Measurements from ENCODE around the gene AVPI1.
"Not testable (repeated sequence)": the region's sequence is repeated elsewhere in the genome, so short reads cannot be mapped to it uniquely, and the experiment has no call there.

AVPI1 gene

GRCh38 chr10:97640174-97640867, 46.7 kb downstream of the AVPI1 start, which contains the start of gene PI4K2A:
Gene PI4K2A, plus strand, starts transcription at chr10:97640671. Its CDS starts 72 bp downstream, at chr10:97640743.
- peak; percentile 96 to 97 for DNase-seq

GRCh38 chr10:97639090-97639489, 48.0 kb downstream of the AVPI1 start:
- not testable (repeated sequence) for DNase-seq

GRCh38 chr10:97635577-97635976, 51.5 kb downstream of the AVPI1 start:
- DNase-seq, result no peak

GRCh38 chr10:97633921-97634320, 53.1 kb downstream of the AVPI1 start:
- no peak for DNase-seq

GRCh38 chr10:97632949-97633884, 53.8 kb downstream of the AVPI1 start, which contains the start of gene MORN4:
Gene MORN4, minus strand, starts transcription at chr10:97633500. Its CDS starts 13,847 bp downstream, at chr10:97619653.
- DNase-seq, result peak; percentile 88 to 90

GRCh38 chr10:97631098-97631497, 55.9 kb downstream of the AVPI1 start:
- DNase-seq, result no peak

GRCh38 chr10:97629289-97629688, 57.8 kb downstream of the AVPI1 start:
- DNase-seq, result no peak

GRCh38 chr10:97628228-97628627, 58.8 kb downstream of the AVPI1 start:
- DNase-seq, result no peak

- DNase-seq, result no peak
Measured at GRCh38 chr10:97627731-97628130, 59.3 kb downstream of the AVPI1 start.

All from NCI-H2081 (cell line).